TTC549 (cell line): ENCODE data around the gene RAP1GAP2.
"Not testable (repeated sequence)": the region's sequence is repeated elsewhere in the genome, so short reads cannot be mapped to it uniquely, and the experiment has no call there.

ENCODE experiments used
- FAIRE-seq: peaks from 2 replicates; lab custom pipeline; 2012; peaks lifted over from hg19 to GRCh38; lab: Jason Lieb, UNC

Gene RAP1GAP2

GRCh38 chr17:2885733-2886132 lies 89.5 kb downstream of the RAP1GAP2 start:
- FAIRE-seq = no peak

GRCh38 chr17:2888326-2888725 lies 92.1 kb downstream of the RAP1GAP2 start:
- no peak for FAIRE-seq

- no peak for FAIRE-seq
Measured at GRCh38 chr17:2889256-2889655, 93.0 kb downstream of the RAP1GAP2 start.

- FAIRE-seq = not testable (repeated sequence)
Measured at GRCh38 chr17:2890778-2891177, 94.5 kb downstream of the RAP1GAP2 start.

GRCh38 chr17:2892305-2892971 lies 96.2 kb downstream of the RAP1GAP2 start:
- no peak for FAIRE-seq

GRCh38 chr17:2893422-2893914 lies 97.2 kb downstream of the RAP1GAP2 start:
- FAIRE-seq = no peak

- no peak for FAIRE-seq
Measured at GRCh38 chr17:2894782-2895181, 98.5 kb downstream of the RAP1GAP2 start.

- FAIRE-seq = no peak
Measured at GRCh38 chr17:2897605-2898004, 101.4 kb downstream of the RAP1GAP2 start.

GRCh38 chr17:2898255-2898926 lies 102.2 kb downstream of the RAP1GAP2 start:
- FAIRE-seq = no peak

- FAIRE-seq = no peak
Measured at GRCh38 chr17:2899906-2900305, 103.7 kb downstream of the RAP1GAP2 start.

GRCh38 chr17:2900842-2901241 lies 104.6 kb downstream of the RAP1GAP2 start:
- no peak for FAIRE-seq

GRCh38 chr17:2901582-2901981 lies 105.3 kb downstream of the RAP1GAP2 start:
- no peak for FAIRE-seq

GRCh38 chr17:2902546-2902945 lies 106.3 kb downstream of the RAP1GAP2 start:
- FAIRE-seq = no peak

- FAIRE-seq = no peak
Measured at GRCh38 chr17:2903193-2903974, 107.1 kb downstream of the RAP1GAP2 start.

- no peak for FAIRE-seq
Measured at GRCh38 chr17:2904135-2904534, 107.9 kb downstream of the RAP1GAP2 start.

- no peak for FAIRE-seq
Measured at GRCh38 chr17:2905269-2905668, 109.0 kb downstream of the RAP1GAP2 start.

- FAIRE-seq = no peak
Measured at GRCh38 chr17:2905696-2906501, 109.7 kb downstream of the RAP1GAP2 start.

GRCh38 chr17:2906901-2907300 lies 110.7 kb downstream of the RAP1GAP2 start:
- FAIRE-seq = no peak

- FAIRE-seq = no peak
Measured at GRCh38 chr17:2909175-2909845, 113.1 kb downstream of the RAP1GAP2 start.

- no peak for FAIRE-seq
Measured at GRCh38 chr17:2909846-2910234, 113.6 kb downstream of the RAP1GAP2 start.

GRCh38 chr17:2911035-2911754 lies 115.0 kb downstream of the RAP1GAP2 start:
- no peak for FAIRE-seq
